ELF-1 (cell line): Measurements from ENCODE around the gene GRIN2C.

Experiments used
- DNase-seq: peaks from one replicate; pipeline ENCODE4 v3.0.0-alpha.2; 2016; ENCODE audit warnings: low read depth, low spot score

Gene GRIN2C

DNA sequence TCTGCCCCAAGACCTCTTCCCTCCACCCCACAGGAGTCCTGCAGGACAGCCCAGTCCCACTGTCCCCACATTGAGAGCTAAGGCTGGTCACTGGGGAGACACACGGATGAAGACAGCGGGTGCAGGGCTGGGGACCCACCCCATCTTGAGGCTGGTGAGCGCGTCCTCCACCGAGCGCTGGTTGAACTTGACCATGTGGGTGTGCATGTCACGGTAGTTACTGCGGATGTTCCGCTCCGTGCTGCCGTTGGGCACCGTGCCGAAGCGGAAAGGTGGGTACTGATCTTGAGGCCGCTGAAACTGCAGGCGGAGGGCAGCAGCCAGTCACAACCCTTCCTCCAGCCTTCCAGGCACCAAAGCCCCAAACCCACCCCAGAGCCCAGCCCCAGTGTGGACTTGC, 13.1 kb downstream of the GRIN2C start:
- DNase-seq, result no peak

DNA sequence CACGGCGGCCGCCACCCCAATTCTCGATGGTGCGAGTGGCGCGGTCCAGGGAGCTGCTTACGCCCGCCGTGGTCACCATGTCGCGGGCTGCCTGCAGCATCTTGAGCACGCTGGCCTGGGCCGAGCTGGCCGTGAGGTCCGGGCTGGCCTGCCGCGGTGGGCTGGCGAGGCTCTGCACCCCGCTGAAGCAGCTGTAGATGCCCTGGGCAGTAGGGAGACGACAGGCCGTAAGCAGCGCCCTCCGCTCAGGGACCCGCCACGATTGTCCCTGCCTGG, 16.4 kb downstream of the GRIN2C start:
- no peak for DNase-seq

DNA sequence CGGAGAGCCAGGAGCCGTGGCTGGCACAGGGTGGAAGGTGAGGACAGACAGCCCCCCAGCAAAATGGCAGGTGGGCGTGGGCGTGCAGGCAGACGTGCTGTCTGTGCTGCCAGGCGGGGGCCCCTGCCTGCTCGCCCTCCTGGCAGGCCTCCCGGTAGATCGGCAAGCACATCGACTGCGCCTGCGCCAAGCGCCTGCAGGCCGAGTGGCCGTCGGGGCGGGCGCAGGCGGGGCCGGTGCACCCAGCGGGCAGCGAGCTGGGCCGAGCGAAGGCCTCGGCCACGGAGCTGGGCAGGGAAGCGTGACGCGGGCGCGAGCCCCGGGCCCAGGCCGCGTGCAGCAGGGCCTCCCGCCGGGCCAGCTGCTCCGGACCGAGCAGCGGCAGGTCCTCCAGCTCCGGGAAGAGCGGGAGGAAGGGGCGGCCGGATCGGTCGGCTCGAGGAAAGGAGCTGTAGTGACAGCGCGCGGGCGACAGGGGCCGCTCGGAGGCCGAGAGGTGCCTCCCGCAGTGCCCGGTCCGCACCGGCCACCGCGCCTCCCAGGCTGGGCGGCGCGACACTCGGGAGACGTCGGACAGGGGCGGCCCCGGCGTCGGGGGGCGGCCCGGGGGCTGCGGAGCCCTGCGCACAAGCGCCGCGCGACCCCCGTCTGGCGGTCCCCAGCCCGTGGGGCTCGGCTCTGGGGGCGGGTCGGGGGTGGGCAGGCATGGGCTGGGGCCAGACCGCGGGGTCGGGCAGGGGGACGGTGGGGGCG, 16.9 kb downstream of the GRIN2C start:
- peak; percentile 78 for DNase-seq

DNA sequence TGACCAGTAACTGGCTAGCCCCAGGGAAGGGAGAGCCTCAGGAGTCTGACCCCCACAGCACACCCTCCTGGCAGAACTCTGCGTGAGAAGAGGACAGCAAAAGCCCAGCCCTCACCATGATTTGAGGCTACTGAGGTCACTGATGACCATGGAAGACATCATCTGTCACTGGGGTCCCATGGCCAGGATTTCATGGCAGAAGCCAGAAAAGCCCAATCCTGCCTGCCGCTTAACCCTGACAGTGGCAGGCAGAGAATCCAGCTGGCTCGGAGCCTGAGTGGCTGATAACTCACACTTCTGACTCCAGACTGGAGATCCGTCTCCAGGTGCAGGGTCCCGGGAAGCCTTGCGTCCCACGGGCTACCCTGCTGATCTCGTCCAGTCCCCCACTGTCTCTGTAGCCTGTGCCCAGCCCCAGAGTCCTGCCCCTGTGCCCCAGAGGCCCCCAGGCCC, 17.5 kb downstream of the GRIN2C start:
- DNase-seq, result no peak

DNA sequence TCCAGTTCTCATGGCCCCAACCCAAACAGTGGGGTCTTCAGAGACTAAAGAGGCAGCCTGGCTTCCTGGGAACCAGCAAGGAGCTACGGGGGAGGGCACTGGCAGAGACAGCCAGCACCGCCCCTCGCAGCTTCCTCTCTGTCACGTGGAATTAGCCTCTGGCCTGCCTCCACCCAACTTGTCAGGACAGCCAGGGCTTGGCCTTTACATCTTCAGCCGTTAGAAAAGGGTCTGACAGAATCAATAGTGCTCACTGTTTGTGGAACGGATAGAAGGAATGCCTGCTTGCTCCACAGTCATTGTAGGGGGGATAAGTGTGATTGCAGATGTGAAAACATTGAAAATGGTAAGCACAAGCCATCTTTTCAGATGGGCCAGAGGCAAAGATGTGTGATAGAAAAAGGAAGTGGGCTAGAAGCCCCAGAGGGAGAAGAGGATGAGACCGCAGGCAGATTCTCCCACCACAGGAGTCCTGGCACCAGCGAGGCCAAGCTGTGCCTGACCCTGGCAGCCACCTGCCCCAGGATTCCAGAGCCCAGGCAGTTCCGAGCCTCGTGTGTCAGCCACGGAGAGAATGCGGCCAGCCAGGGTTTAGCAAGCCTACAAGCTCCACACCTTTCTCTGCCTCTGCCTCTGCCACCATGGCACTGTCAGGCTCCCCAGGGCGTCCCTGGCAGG, 18.6 kb downstream of the GRIN2C start:
- peak; percentile 50 for DNase-seq

DNA sequence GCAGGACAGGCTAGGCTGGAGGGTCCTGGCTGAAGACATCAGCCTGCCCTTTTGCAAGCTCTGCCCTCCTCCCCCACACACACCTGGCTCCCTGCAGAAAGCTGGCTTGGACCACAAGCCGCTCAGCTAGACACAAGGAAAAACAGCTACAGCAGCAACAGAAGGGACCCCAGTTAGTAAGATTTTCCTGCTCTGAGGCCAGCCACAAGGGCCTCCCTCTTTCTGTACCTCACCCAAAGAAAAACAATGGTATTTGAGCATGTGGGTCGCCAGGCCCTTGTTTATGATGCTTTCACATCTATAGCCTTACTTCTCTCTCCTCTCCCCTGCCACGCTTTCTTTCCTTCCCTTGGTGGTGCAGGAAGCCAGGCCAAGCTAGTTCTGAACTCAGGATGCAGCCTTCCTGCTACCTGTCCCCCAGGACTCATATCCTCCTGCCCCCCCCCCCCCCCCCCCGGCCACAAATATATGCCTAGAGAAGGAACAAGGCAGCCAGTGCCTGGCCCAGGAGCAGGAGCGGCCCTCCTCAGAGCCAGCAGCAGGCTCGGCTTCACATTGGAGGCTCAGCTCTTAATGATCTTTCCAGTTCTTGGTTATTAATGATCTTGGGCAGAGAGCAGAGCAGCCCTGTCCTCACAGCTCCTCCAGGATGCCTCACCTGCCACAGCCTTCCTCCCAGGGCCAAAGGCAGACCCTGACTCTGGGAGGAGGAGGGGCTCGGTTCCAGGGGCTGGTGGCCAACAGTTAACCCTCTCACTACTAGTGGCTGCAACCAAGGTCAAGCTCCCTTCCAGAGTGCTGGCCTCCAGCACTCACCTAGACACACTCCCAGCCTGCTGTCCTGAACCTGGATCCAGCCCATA, 19.5 kb downstream of the GRIN2C start:
- DNase-seq, result no peak

DNA sequence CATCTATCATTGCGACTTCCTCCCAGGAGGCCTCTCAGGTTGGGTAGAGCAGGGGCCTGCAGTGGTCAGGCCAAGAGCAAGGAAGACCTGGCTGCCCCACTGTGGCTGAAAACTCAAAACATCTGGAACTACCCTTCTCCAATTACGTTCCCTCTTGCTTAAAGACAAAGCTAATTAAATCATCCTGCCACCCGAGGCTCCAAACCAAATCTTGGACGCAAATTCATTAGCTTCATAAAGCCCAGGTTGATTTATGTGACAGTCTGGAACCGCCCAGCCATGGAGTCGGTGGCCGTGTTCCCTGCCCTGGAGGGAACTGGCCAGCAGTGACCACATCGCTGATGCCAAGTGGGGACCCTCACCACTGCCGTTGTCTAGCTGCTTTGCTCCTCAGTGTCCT, 21.4 kb downstream of the GRIN2C start:
- DNase-seq, result peak; percentile 27

DNA sequence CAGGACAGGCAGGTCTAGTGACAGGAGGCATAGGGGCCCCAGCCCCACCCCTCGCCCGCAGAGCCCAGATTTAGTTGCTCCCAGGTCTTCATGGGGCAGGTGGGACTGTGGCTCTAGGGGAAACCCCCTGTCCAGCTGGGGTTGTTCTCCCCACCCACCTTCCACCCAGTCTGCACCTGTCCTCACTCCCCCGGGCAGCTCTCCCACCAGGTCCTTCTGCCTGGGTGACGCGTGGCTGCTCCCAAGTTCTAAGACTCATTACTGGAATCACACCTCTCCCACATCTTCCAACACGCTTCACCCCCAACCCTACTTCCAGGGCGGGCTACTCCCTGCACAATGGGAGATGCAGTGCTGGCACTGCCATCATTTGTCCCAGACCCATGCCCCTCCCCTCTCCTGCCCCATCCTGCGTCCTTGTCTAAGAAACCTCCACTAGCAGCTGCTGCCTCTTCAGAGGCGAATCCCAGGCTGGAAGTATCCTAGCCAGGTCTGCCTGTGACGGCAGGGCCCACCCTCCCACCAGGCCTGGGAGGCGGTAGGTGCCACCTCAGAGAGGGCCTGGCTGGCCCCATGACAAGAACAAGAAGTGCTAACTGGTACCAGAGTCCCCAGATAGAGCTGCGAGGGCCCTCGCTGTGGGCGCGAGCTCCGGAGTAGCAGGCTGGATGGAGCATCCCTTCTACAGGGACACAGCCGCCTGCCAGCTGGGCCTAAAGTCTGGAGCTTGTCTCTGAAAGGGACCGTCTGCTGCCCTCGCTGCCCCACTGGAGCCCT, 22.8 kb downstream of the GRIN2C start:
- DNase-seq, result no peak

DNA sequence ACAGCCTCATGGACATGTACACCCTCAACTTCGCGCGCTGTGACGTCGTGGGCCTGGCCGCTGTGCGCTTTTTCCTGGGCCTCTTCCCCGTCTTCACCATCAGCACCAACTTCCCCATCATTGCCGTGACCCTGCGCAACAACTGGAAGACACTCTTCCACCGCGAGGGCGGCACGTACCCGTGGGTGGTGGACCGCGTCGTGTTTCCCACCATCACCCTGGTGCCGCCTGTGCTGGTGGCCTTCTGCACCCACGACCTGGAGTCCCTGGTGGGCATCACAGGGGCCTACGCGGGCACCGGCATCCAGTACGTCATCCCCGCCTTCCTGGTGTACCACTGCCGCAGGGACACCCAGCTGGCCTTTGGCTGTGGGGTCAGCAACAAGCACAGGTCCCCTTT, 23.5 kb downstream of the GRIN2C start:
- DNase-seq, result no peak

DNA sequence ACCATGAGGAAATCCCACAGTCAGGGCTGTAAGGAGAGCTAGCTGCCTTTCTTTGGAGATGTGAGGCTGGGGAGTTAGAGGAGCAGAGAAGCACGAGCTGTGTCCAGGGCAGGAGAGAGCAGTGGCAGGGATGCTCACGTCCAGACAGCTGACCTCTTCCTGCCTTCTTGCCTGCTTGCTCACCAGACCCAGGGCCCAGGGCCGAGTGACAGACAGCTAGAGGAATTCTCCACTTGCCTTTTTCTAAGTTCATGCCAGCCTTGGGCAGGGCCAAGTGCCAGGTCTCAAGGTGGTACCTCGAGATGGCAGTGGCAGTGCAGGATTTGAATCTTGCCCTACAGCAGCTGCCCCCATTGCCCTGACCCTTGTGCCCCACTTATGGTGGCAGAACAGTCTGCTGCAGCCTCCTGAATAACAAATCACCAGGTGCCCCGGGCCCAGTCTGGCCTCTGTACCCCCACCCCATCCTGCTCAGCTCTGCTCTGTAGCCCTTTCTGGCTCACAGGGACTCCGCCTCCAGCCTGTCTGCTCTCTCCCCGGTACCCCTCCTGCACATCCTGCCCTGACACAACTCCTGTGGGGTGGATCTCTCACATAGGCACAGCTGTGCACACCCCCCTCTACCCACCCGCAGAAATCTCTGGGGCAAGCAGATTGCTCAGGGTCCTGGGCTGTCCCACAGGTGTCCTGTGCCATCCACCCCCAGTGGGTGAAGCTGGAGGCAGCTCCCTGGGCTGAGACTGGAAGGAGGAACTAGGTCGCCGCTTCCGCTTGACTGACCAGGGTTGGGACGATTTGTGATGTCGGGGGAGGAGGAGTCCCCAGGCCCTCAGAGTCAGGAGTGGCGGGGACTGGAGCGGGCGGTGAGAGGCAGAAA, 25.9 kb downstream of the GRIN2C start:
- DNase-seq, result no peak

DNA sequence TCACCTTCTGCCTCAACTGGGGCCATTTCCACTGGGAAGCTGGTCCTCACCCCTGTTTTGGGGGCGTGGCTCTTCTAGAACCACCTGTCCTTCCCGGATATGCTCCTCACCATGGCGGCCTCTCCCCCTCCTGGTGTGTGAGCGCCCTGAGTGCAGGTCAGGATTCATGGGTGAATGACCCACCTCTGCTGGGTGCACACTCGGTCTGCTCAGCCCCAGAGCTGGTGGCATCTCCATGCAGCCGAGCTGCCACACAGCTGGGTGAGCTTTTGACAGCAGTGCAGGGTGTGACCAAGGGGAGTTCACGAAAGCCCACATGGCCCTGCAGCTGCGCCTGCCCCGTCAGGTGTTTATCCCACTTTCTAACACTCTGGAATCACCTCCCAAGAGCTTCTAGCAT, 27.3 kb downstream of the GRIN2C start:
- DNase-seq, result no peak

DNA sequence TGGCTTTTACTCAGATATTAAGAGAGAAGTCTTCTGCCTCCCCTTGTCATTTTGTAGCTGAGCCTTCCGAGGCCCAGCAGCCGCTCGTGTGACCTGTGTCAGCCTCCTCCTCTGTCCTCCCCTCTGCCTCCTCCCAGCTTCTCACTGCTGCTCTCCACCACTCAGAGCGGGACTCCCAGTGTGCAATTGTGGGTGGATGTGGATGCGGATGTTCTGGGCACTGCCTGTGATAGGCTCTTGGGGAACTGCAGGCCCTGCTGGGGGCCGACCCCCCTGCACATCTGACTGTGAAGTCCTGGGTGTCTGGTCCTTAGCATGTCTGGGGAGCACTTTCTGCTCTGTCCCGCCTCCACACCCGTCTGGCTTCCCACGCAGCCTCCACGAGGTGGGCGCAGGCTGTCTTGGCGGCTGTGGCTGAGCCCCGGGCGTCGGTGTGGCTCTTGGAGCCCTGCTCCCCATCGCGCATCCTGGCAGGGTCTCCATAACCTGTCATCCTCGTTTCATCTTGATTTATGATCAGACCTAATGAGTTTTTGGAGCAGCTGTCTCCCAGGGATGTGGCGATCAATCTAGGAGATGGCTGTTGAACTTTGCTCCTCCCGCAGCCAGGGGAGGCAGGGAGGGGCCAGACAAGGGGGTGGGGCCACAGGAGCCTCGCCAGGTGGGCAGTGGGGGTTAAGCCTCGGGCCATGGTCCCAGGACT, 28.1 kb downstream of the GRIN2C start:
- DNase-seq, result no peak

DNA sequence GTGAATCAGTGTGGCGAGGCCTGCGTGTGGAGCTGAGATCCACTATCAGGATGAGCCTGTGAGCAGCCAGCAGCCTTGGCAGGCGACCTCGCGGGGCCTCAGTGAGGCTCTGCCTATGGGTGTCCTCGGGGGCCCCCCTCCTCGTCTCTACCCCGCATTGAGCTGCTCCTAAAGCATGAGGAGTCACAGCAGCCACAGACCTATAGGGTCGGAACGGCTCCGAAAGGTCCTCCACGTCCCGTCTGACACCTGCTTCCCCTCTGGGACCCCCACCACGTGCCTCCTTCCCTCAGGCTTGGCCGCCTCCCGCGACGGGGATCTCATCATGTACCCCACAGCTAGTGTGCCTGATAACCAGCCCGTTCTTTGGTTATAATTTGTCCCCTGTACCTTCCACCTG, 28.8 kb downstream of the GRIN2C start:
- no peak for DNase-seq

DNA sequence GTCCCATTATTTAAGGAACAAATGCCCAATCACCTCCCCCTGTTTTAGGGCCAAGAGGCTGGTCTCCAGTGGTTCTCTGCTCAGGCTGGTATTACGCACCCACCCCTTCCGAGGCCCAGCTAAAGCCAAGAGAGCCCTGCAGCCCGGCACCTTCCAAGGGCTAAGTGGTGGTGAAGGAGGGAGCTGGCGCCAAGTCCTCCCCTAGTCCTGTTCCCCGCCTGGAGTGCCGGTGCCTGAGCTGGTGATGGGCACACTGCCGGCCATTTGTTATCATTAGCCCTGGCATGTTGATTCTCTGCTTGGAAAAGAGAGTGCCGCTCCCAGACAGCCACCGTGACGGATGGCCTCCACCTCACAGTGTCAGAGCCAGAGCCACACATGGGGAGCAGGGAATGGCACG, 31.9 kb downstream of the GRIN2C start:
- no peak for DNase-seq

DNA sequence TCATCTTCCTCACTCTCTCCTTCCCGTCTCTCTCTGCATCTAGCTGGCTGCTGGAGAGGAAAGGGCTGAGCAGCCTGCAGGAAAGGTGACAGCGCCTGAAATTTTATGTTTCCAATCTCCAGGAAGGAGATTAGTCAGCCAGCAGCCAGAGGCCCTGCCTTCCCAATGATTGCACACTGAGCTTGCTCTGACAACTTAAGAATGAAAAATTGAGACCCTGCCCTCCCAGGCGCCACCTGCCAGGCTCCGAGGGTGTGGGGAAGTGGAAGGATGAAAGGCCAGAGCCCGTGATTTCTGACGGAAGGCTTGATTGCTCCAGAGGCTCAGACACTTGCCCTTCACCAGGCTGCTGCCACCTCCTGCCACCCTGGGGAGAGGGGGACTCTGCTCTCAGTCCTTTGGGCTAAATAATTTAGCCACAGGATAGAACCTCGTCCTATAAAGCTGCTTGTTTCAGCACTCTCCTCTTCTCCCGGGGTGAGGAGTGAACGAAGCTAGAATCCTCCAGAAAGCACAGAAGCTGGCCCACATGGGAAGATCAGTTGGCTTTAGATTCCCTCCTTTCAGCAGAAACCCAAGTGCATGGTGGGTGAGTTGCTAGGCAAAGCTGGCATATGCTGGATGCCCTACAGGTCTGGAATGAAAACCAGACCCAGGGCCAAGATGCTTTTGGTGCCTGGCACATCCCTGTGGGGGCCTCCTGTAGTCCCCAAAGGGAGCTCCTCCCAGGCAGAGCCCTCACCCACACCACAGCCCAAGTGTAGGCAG, 33.5 kb downstream of the GRIN2C start:
- no peak for DNase-seq

DNA sequence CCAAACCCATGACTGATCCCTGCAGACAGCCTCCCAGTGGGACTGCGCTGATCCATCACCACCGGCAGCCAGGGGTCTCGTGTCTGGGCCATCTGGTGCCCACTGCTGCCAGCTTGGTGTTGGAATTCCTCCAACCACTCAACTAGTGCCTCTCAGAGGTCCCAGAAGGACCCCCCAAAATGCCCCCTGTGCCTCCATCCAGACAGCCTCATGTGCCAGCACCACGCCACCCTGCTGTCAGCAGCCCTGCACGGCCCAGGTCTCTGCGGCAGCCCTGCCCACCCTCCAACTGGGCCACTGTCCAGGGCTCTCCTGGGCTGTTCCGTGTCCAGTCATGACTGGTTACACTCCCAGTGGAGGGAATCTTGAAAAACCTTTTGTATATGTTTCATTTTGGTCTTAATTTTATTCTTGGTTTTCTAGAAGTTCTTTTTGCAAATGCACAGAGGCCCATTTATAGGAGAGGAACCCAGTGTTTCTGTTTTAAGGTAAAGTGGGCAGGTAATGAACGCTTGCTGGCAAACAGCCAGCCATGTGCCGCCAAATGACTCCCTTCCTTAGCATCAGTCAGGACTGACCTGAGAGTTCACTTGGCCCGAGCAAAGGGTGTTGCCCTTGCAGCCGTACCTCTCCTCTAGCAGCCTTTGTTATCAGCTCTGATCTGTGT, 34.6 kb downstream of the GRIN2C start:
- no peak for DNase-seq

DNA sequence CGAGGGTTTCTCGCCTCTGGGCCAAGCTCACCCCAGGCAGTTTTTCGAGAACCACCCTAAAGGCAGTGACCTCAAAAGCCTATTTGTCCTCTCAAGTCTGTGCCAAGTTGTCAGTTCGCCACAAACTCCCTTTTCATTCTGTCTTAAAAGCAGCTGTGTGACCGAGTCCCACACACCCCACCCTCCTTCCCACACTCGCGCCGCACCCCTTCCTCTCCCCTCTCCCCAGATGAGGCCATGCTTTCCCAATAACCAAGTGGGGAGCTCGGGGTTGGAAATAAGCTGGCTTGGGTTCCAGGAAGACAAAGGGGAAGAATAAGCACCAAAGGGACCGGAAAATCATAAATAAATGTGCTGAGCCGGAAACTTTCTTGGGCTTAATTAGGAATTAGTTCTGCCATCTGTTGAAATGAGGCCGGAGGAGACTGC, 36.7 kb downstream of the GRIN2C start:
- no peak for DNase-seq

DNA sequence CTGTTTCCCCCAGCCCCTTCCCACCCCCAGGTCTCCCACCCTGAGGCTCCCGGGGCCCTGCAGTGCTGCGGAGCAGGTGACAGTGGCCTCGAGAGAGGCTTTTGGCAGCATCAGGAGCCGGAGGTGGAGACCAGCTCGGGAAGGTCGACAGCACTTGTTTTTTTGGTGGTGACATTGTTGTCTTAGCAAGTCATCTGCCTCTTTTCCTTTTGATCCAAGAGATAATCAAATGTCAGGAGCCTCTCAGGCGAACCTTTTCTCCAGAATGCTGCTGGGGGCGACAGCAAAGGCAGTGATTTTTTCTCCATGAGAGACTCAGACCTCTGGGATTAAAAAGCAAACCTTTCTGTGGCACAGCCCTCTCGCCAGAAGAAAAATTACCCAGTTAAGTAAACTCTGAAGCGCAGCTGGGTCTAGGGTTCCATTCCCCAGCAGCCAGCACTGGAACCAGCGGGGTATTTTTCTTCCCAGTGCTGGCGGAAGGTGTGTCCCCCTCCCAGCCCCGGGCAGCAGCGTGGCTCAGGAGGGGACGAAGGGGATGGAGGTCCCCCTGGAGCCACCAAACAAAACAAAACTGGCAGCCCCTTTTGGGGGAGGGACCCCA, 37.2 kb downstream of the GRIN2C start:
- no peak for DNase-seq
